GM12873 (cell line): ENCODE results near the gene RRP7A.

Source experiments
- CTCF ChIP-seq: IDR thresholded peaks from 2 replicates; pipeline ENCODE4 v1.5.1; 2012; ENCODE audit warnings: low read depth, mild to moderate bottlenecking, moderate library complexity, low read length, control low read depth; ENCODE audit not compliant: insufficient read depth; ENCODE audit errors: missing control alignments

RRP7A gene, protein sequence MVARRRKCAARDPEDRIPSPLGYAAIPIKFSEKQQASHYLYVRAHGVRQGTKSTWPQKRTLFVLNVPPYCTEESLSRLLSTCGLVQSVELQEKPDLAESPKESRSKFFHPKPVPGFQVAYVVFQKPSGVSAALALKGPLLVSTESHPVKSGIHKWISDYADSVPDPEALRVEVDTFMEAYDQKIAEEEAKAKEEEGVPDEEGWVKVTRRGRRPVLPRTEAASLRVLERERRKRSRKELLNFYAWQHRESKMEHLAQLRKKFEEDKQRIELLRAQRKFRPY

GRCh38 chr22:42519525-42520401, at the start of gene RRP7A:
TSS of gene RRP7A (minus strand) at chr22:42519796. CDS start at chr22:42519786, 10 bp downstream.
- no peak for TF ChIP-seq CTCF

GRCh38 chr22:42565956-42566355, 46.4 kb upstream of the RRP7A start:
- TF ChIP-seq CTCF = no peak

GRCh38 chr22:42564699-42565098, 45.1 kb upstream of the RRP7A start:
- no peak for TF ChIP-seq CTCF

DNA sequence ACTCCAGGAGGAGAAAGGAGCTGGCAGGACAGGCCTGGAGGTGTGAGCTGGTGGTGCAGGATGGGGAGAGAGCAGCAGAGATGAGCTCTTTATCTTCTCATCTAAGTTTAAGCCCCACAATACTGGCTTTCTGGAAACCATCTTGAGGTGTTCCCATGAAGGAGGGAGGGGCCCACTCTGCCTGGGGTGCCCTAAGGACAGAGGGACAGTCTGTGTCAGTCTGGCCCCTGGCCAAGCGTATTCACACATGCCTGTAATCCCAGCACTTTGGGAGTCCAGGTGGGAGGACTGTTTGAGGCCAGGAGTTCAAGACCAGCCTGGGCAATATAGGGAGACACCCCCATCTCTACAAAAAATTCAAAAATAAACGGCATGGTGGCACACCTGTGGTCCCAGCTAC, 43.1 kb upstream of the RRP7A start:
- no peak for TF ChIP-seq CTCF

GRCh38 chr22:42562279-42562678, 42.7 kb upstream of the RRP7A start:
- no peak for TF ChIP-seq CTCF

DNA sequence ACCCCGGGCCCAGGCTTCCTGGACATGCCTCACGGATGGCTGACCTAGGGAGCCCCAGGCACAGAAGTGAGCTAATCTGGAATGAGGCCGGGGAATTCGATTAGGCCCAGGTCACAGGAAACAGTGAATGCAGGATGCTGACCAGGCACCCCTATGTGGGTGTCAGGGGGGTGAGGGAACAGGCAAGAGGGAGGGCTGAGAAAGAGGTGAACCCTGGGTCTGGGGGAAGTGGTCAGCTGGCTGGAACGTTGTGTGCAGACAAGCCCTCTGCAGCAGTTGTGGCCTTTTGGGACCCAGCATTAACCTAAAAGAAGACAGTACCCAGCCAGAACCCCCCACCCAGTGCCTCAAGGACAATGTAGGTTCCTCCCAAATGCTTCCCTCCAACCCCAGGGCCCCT, 42.3 kb upstream of the RRP7A start:
- TF ChIP-seq CTCF = no peak

DNA sequence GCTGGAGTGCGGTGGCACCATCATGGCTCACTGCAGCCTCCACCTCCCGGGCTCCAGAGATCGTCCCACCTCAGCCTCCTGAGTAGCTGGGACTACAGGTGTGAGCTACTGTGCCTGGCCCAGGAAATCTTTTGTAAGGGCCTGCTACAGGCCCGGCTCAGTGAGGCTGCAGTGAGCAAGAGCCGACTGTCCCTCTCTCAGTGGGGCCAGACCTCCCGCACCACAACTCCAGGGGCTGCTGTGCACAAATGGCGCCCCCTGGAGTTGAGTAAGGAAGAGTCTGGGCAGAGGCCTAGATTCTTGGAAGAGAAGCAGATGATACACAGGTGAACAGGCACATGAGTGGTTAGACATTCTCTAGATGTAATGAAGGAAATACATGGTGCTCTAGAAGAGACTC, 41.2 kb upstream of the RRP7A start:
- peak; percentile 54 for TF ChIP-seq CTCF
